BJ (cell line): ENCODE data around the gene MGAT4A. TPM values are rescaled to one million over a fixed set of nuclear protein-coding genes. Genes with fewer than 3 reads are reported as not detected.

ENCODE experiments used
- CTCF ChIA-PET: fragments of 350-600 bp; formaldehyde crosslinking; extraction: SDS; loops from one replicate; lab custom pipeline; 2021; ENCODE audit warnings: antibody characterized with exemption, inconsistent platforms; lab: Yijun Ruan, JAX
- POLR2A ChIA-PET: fragments of 300-600 bp; sonication (Branson Sonifier 250); formaldehyde crosslinking; extraction: SDS; loops from one replicate; lab custom pipeline; 2021; ENCODE audit warnings: antibody characterized with exemption; lab: Charles Lee
- DNase-seq: peaks from one replicate; pipeline ENCODE4 v3.0.0-alpha.2; 2011; ENCODE audit warnings: low read depth
- H3K27me3 ChIP-seq: 2 replicates; pipeline ENCODE4 v1.6.0; 2011; ENCODE audit warnings: low read length; ENCODE audit not compliant: control insufficient read depth, insufficient read depth
- H3K36me3 ChIP-seq: 2 replicates; pipeline ENCODE4 v1.5.1; 2011; ENCODE audit warnings: low read length; ENCODE audit not compliant: control insufficient read depth, insufficient read depth
- H3K4me3 ChIP-seq: 2 replicates; pipeline ENCODE4 v1.5.1; 2011; ENCODE audit warnings: low read depth, mild to moderate bottlenecking, control low read depth, low read length
- CTCF ChIP-seq: IDR thresholded peaks from 2 replicates; pipeline ENCODE4 v1.5.1; 2011; ENCODE audit warnings: low read depth, mild to moderate bottlenecking, control low read depth, inconsistent platforms, low read length, moderate library complexity; ENCODE audit not compliant: insufficient read depth
- polyA plus RNA-seq: library from polyadenylated mRNA; depleted of rRNA; stranded (reverse); fragments of >200 nt; gene quantifications from 2 replicates; pipeline ENCODE4 v1.2.3, GENCODE V29; 2011

The MGAT4A gene
- polyA plus RNA-seq, 1 experiment: not detected

- TF ChIP-seq CTCF: no peak
- Histone ChIP-seq H3K4me3 (no peak overlapping the region), H3K36me3 (no peaks in the 10 kb centered on the region), H3K27me3 (no peaks in the 10 kb centered on the region; the same call in none of the 2 replicates)
- POLR2A ChIA-PET: no interaction called here
- DNase-seq: no peak
- CTCF ChIA-PET: no interaction called here
These were observed 27.2 kb downstream of the MGAT4A start for GRCh38 chr2:98703738-98704137.

GRCh38 chr2:98702858-98703620, 27.9 kb downstream of the MGAT4A start:
- Histone ChIP-seq H3K36me3 (no peaks in the 10 kb centered on the region), H3K27me3 (no peaks in the 10 kb centered on the region; the same call in none of the 2 replicates), H3K4me3 (no peak overlapping the region)
- no peak for DNase-seq
- ChIA-PET POLR2A (no interaction called here), CTCF (no interaction called here)
- no peak for TF ChIP-seq CTCF

- TF ChIP-seq CTCF: no peak
- no peaks in the 10 kb centered on the region; the same call in none of the 2 replicates for H3K27me3 ChIP-seq
- POLR2A ChIA-PET: no interaction called here
- CTCF ChIA-PET: no interaction called here
- no peak for DNase-seq
- no peak overlapping the region for H3K4me3 ChIP-seq
- no peaks in the 10 kb centered on the region for H3K36me3 ChIP-seq
These were observed 28.7 kb downstream of the MGAT4A start for GRCh38 chr2:98702127-98702802.

- H3K36me3 ChIP-seq: no peaks in the 10 kb centered on the region
- DNase-seq: no peak
- ChIA-PET CTCF (interaction anchor here (0.6 kb wide), 2 partner anchors 64 to 775 kb away, joined by 3 read pairs; no protein-coding TSS in a partner anchor), POLR2A (no interaction called here)
- no peaks in the 10 kb centered on the region; the same call in none of the 2 replicates for H3K27me3 ChIP-seq
- H3K4me3 ChIP-seq: no peak overlapping the region
- no peak for TF ChIP-seq CTCF
These were observed 29.7 kb downstream of the MGAT4A start for GRCh38 chr2:98701230-98701629.

- no peak for DNase-seq
- Histone ChIP-seq H3K36me3 (no peaks in the 10 kb centered on the region), H3K27me3 (no peaks in the 10 kb centered on the region; the same call in none of the 2 replicates), H3K4me3 (no peak overlapping the region)
- ChIA-PET CTCF (no interaction called here), POLR2A (no interaction called here)
- TF ChIP-seq CTCF: no peak
These were observed 32.0 kb downstream of the MGAT4A start for GRCh38 chr2:98698896-98699295.
